Dedifferentiated amniotic fluid mesenchymal stem cell (primary cell): ENCODE results near the gene CREB5.

Source experiments
- DNase-seq: peaks from one replicate; pipeline ENCODE4 v3.0.0-alpha.2; 2016; ENCODE audit errors: extremely low spot score

CREB5 gene

GRCh38 chr7:28643188-28643569 is 230.9 kb downstream of the CREB5 start:
- no peak for DNase-seq

GRCh38 chr7:28643584-28644340 is 231.4 kb downstream of the CREB5 start:
- DNase-seq: no peak

- no peak for DNase-seq
Observed at GRCh38 chr7:28645866-28646265, 233.5 kb downstream of the CREB5 start.

- no peak for DNase-seq
Observed at GRCh38 chr7:28646376-28647075, 234.2 kb downstream of the CREB5 start.

GRCh38 chr7:28647076-28647421 is 234.7 kb downstream of the CREB5 start:
- DNase-seq: no peak

GRCh38 chr7:28649189-28649588 is 236.9 kb downstream of the CREB5 start:
- DNase-seq: no peak

GRCh38 chr7:28649811-28650210 is 237.5 kb downstream of the CREB5 start:
- no peak for DNase-seq

GRCh38 chr7:28654110-28654509 is 241.8 kb downstream of the CREB5 start:
- DNase-seq: no peak

- DNase-seq: no peak
Observed at GRCh38 chr7:28656529-28656928, 244.2 kb downstream of the CREB5 start.

- DNase-seq: no peak
Observed at GRCh38 chr7:28658381-28658780, 246.1 kb downstream of the CREB5 start.

GRCh38 chr7:28660132-28660531 is 247.8 kb downstream of the CREB5 start:
- no peak for DNase-seq

GRCh38 chr7:28661826-28662595 is 249.7 kb downstream of the CREB5 start:
- no peak for DNase-seq

- DNase-seq: no peak
Observed at GRCh38 chr7:28666154-28666553, 253.8 kb downstream of the CREB5 start.

GRCh38 chr7:28668085-28668484 is 255.8 kb downstream of the CREB5 start:
- no peak for DNase-seq

- no peak for DNase-seq
Observed at GRCh38 chr7:28669330-28669729, 257.0 kb downstream of the CREB5 start.

- no peak for DNase-seq
Observed at GRCh38 chr7:28671526-28671925, 259.2 kb downstream of the CREB5 start.

GRCh38 chr7:28672397-28672797 is 260.1 kb downstream of the CREB5 start:
- no peak for DNase-seq

- no peak for DNase-seq
Observed at GRCh38 chr7:28674359-28674782, 262.1 kb downstream of the CREB5 start.

GRCh38 chr7:28675429-28675828 is 263.1 kb downstream of the CREB5 start:
- no peak for DNase-seq

- DNase-seq: no peak
Observed at GRCh38 chr7:28677668-28678067, 265.4 kb downstream of the CREB5 start.

- no peak for DNase-seq
Observed at GRCh38 chr7:28678431-28678965, 266.2 kb downstream of the CREB5 start.

GRCh38 chr7:28681693-28682310 is 269.5 kb downstream of the CREB5 start:
- DNase-seq: no peak
